Skeletal muscle cell (primary cell): ENCODE results near the gene ERVFRD-1.
A peak's percentile ranks its signal among the peaks of the same experiment; 100 is the strongest.

Source experiments
- DNase-seq: peaks from one replicate; pipeline ENCODE4 v3.0.0-alpha.2; 2010; ENCODE audit warnings: low read depth
- H3K4me3 ChIP-seq: 2 replicates; pipeline ENCODE4 v1.5.1; 2011; ENCODE audit warnings: low read depth, mild to moderate bottlenecking, control low read depth, low read length, moderate library complexity

The ERVFRD-1 gene

GRCh38 chr6:11110921-11111768, at the start of gene ERVFRD-1:
TSS of gene ERVFRD-1 (minus strand) at chr6:11111725. CDS start at chr6:11105310, 6,415 bp downstream.
- H3K4me3 ChIP-seq = no peak within 1 kb of the TSS
- DNase-seq = no peak

GRCh38 chr6:11160199-11160598, 48.7 kb upstream of the ERVFRD-1 start:
- no peak for DNase-seq
- no peak overlapping the region for H3K4me3 ChIP-seq

GRCh38 chr6:11155589-11155988, 44.1 kb upstream of the ERVFRD-1 start:
- H3K4me3 ChIP-seq = no peak overlapping the region
- no peak for DNase-seq

- H3K4me3 ChIP-seq = no peak overlapping the region
- DNase-seq = no peak
Measured at GRCh38 chr6:11153447-11153846, 41.9 kb upstream of the ERVFRD-1 start.

- no peak overlapping the region for H3K4me3 ChIP-seq
- no peak for DNase-seq
Measured at GRCh38 chr6:11152581-11152980, 41.1 kb upstream of the ERVFRD-1 start.

GRCh38 chr6:11151488-11151887, 40.0 kb upstream of the ERVFRD-1 start:
- H3K4me3 ChIP-seq = no peak overlapping the region
- no peak for DNase-seq

GRCh38 chr6:11149551-11149950, 38.0 kb upstream of the ERVFRD-1 start:
- no peak overlapping the region for H3K4me3 ChIP-seq
- no peak for DNase-seq

- no peak for DNase-seq
Measured at GRCh38 chr6:11146117-11146826, 34.7 kb upstream of the ERVFRD-1 start.

GRCh38 chr6:11144393-11144851, 32.9 kb upstream of the ERVFRD-1 start:
- no peak for DNase-seq
- H3K4me3 ChIP-seq = no peak overlapping the region

More at GRCh38 chr6:11146117-11146826, 34.7 kb upstream of the ERVFRD-1 start:
- no peak overlapping the region for H3K4me3 ChIP-seq

GRCh38 chr6:11143394-11144371, 32.2 kb upstream of the ERVFRD-1 start:
- peak; percentile 80 for DNase-seq
- no peak overlapping the region for H3K4me3 ChIP-seq

GRCh38 chr6:11142296-11143027, 30.9 kb upstream of the ERVFRD-1 start:
- H3K4me3 ChIP-seq = no peak overlapping the region
- no peak for DNase-seq

GRCh38 chr6:11141295-11141694, 29.8 kb upstream of the ERVFRD-1 start:
- H3K4me3 ChIP-seq = no peak overlapping the region
- no peak for DNase-seq

- no peak for DNase-seq
Measured at GRCh38 chr6:11140056-11140455, 28.5 kb upstream of the ERVFRD-1 start.

GRCh38 chr6:11139051-11139960, 27.8 kb upstream of the ERVFRD-1 start:
- H3K4me3 ChIP-seq = no peak overlapping the region
- no peak for DNase-seq

More at GRCh38 chr6:11140056-11140455, 28.5 kb upstream of the ERVFRD-1 start:
- no peak overlapping the region for H3K4me3 ChIP-seq

- DNase-seq = no peak
- H3K4me3 ChIP-seq = no peak overlapping the region
Measured at GRCh38 chr6:11136809-11137208, 25.3 kb upstream of the ERVFRD-1 start.

- no peak for DNase-seq
- no peak overlapping the region for H3K4me3 ChIP-seq
Measured at GRCh38 chr6:11133281-11133680, 21.8 kb upstream of the ERVFRD-1 start.

- H3K4me3 ChIP-seq = no peak overlapping the region
- DNase-seq = no peak
Measured at GRCh38 chr6:11132194-11132888, 20.8 kb upstream of the ERVFRD-1 start.
